HEK293 (cell line): ENCODE measurements around the gene ZNF597.

Experiments used
- CTCF ChIA-PET: fragments of 350-600 bp; formaldehyde crosslinking; extraction: SDS; loops from one replicate; lab custom pipeline; 2021; ENCODE audit warnings: antibody characterized with exemption; lab: Yijun Ruan, JAX
- POLR2A ChIA-PET: fragments of 300-600 bp; formaldehyde crosslinking; extraction: SDS; loops from one replicate; lab custom pipeline; 2020; ENCODE audit warnings: antibody characterized with exemption, inconsistent platforms; lab: Yijun Ruan, JAX
- H3K27ac ChIP-seq: fragments of 200-500 bp; sonication (Bioruptor generic); 2 replicates; pipeline ENCODE4 v1.5.1; 2014; ENCODE audit warnings: low read depth, low read length, control low read depth, inconsistent platforms; ENCODE audit errors: extremely low read depth
- H3K36me3 ChIP-seq, 2 experiments: fragments of 200-500 bp in 1 of 2; sonication (Bioruptor generic) in 1 of 2; 1 replicate in 1 of 2; 2 replicates in 1 of 2; pipeline ENCODE4 v1.5.1; 2014 to 2017; ENCODE audit warnings: inconsistent platforms in 2 of 2, low read length in 2 of 2; ENCODE audit not compliant: control insufficient read depth in 2 of 2, insufficient read depth in 1 of 2
- H3K4me1 ChIP-seq: fragments of 200-500 bp; sonication (Bioruptor generic); 2 replicates; pipeline ENCODE4 v1.5.1; 2014; ENCODE audit warnings: mild to moderate bottlenecking, low read length, inconsistent platforms; ENCODE audit not compliant: control insufficient read depth, insufficient read depth
- H3K4me3 ChIP-seq: 2 replicates; pipeline ENCODE4 v1.5.1; 2011; ENCODE audit warnings: low read depth, mild to moderate bottlenecking, control low read depth, low read length, moderate library complexity
- H3K9me3 ChIP-seq: fragments of 200-500 bp; sonication (Bioruptor generic); 2 replicates; pipeline ENCODE4 v1.5.1; 2014; ENCODE audit warnings: low read depth, low read length, inconsistent platforms; ENCODE audit not compliant: control insufficient read depth, insufficient read depth
- CTCF ChIP-seq: fragments of 450-650 bp; formaldehyde crosslinking; IDR thresholded peaks from 2 replicates; pipeline ENCODE4 v1.5.1; 2016; ENCODE audit warnings: missing biosample characterization, missing genetic modification characterization
- SCRT2 ChIP-seq: fragments of 450-650 bp; formaldehyde crosslinking; IDR thresholded peaks from 2 replicates; pipeline ENCODE4 v1.5.1; 2016; ENCODE audit warnings: missing biosample characterization, missing genetic modification characterization
- SP7 ChIP-seq: fragments of 450-650 bp; formaldehyde crosslinking; IDR thresholded peaks from 2 replicates; pipeline ENCODE4 v1.5.1; 2016; ENCODE audit warnings: missing biosample characterization, missing genetic modification characterization
- ZFHX2 ChIP-seq: fragments of 450-650 bp; formaldehyde crosslinking; conservative IDR thresholded peaks from 2 replicates; pipeline ENCODE4 v1.5.1; 2016; ENCODE audit warnings: missing biosample characterization, missing genetic modification characterization
- ZIC2 ChIP-seq: fragments of 450-650 bp; formaldehyde crosslinking; IDR thresholded peaks from 2 replicates; pipeline ENCODE4 v1.5.1; 2016; ENCODE audit warnings: missing biosample characterization, missing genetic modification characterization
- ZNF335 ChIP-seq: fragments of 450-650 bp; formaldehyde crosslinking; conservative IDR thresholded peaks from 2 replicates; pipeline ENCODE4 v1.5.1; 2016; ENCODE audit warnings: missing biosample characterization, missing genetic modification characterization
- ZNF394 ChIP-seq: fragments of 450-650 bp; formaldehyde crosslinking; IDR thresholded peaks from 2 replicates; pipeline ENCODE4 v1.5.1; 2016; ENCODE audit warnings: missing biosample characterization, missing genetic modification characterization, mild to moderate bottlenecking, moderate library complexity, borderline replicate concordance
- TF ChIP-seq, protein P1 (sequence below): fragments of 450-650 bp; formaldehyde crosslinking; IDR thresholded peaks from 2 replicates; pipeline ENCODE4 v1.5.1; 2016; ENCODE audit warnings: missing biosample characterization, missing genetic modification characterization
- TF ChIP-seq, protein P2 (sequence below): fragments of 450-650 bp; formaldehyde crosslinking; IDR thresholded peaks from 2 replicates; pipeline ENCODE4 v1.5.1; 2016; ENCODE audit warnings: missing biosample characterization, missing genetic modification characterization, low read depth

Gene ZNF597

GRCh38 chr16:3487521-3488410 is 44.5 kb upstream of the ZNF597 start:
- ChIA-PET POLR2A (interaction anchor here (0.5 kb wide), 1 partner anchor 300 kb away, joined by 4 read pairs; no protein-coding TSS in a partner anchor), CTCF (no interaction called here)
- Histone ChIP-seq H3K36me3 (peaks cover 0 to 52% of the 10 kb centered on the region in 2 experiments; a peak in 1 of 3 replicates), H3K27ac (no peak overlapping the region), H3K4me1 (no peaks in the 10 kb centered on the region), H3K9me3 (no peaks in the 10 kb centered on the region), H3K4me3 (no peak overlapping the region)
- 0 out of 2 replicates have a peak, but pooled peaks have one; percentile 16 for TF ChIP-seq CTCF (tag by site-specific recombination)
- TF ChIP-seq ZFHX2, result no peak

- Histone ChIP-seq H3K9me3 (no peaks in the 10 kb centered on the region), H3K4me3 (no peak overlapping the region), H3K4me1 (no peaks in the 10 kb centered on the region), H3K36me3 (peaks cover 0 to 63% of the 10 kb centered on the region in 2 experiments; a peak in 1 of 3 replicates), H3K27ac (no peak overlapping the region)
- POLR2A ChIA-PET, result no interaction called here
- CTCF ChIA-PET, result interaction anchor here (0.7 kb wide), 1 partner anchor 224 kb away, joined by 4 read pairs; no protein-coding TSS in a partner anchor
- TF ChIP-seq ZIC2 (tag by site-specific recombination) (peak; percentile 99), ZNF335 (no peak), ZNF394 (no peak)
- TF ChIP-seq, protein P1, sequence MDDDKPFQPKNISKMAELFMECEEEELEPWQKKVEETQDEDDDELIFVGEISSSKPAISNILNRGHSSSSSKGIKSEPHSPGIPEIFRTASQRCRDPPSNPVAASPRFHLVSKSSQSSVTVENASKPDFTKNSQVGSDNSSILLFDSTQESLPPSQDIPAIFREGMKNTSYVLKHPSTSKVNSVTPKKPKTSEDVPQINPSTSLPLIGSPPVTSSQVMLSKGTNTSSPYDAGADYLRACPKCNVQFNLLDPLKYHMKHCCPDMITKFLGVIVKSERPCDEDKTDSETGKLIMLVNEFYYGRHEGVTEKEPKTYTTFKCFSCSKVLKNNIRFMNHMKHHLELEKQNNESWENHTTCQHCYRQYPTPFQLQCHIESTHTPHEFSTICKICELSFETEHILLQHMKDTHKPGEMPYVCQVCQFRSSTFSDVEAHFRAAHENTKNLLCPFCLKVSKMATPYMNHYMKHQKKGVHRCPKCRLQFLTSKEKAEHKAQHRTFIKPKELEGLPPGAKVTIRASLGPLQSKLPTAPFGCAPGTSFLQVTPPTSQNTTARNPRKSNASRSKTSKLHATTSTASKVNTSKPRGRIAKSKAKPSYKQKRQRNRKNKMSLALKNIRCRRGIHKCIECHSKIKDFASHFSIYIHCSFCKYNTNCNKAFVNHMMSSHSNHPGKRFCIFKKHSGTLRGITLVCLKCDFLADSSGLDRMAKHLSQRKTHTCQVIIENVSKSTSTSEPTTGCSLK (tag by site-specific recombination), result no peak
- TF ChIP-seq, all 188 proteins: peak for 1
These were observed 43.4 kb upstream of the ZNF597 start for GRCh38 chr16:3486506-3487215.

GRCh38 chr16:3485821-3486505 is 42.7 kb upstream of the ZNF597 start:
- TF ChIP-seq, protein P2, sequence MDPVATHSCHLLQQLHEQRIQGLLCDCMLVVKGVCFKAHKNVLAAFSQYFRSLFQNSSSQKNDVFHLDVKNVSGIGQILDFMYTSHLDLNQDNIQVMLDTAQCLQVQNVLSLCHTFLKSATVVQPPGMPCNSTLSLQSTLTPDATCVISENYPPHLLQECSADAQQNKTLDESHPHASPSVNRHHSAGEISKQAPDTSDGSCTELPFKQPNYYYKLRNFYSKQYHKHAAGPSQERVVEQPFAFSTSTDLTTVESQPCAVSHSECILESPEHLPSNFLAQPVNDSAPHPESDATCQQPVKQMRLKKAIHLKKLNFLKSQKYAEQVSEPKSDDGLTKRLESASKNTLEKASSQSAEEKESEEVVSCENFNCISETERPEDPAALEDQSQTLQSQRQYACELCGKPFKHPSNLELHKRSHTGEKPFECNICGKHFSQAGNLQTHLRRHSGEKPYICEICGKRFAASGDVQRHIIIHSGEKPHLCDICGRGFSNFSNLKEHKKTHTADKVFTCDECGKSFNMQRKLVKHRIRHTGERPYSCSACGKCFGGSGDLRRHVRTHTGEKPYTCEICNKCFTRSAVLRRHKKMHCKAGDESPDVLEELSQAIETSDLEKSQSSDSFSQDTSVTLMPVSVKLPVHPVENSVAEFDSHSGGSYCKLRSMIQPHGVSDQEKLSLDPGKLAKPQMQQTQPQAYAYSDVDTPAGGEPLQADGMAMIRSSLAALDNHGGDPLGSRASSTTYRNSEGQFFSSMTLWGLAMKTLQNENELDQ (tag by site-specific recombination), result no peak
- TF ChIP-seq SCRT2 (tag by site-specific recombination) (0 out of 2 replicates have a peak, but pooled peaks have one; percentile 28), SP7 (no peak)
- Histone ChIP-seq H3K36me3 (peaks cover 0 to 67% of the 10 kb centered on the region in 2 experiments; a peak in 2 of 3 replicates), H3K4me1 (no peaks in the 10 kb centered on the region), H3K4me3 (no peak overlapping the region), H3K9me3 (no peaks in the 10 kb centered on the region), H3K27ac (no peak overlapping the region)
- ChIA-PET POLR2A (no interaction called here), CTCF (interaction anchor here (0.7 kb wide), 1 partner anchor 224 kb away, joined by 4 read pairs; no protein-coding TSS in a partner anchor)
